ENCODE data around the gene LMF1. TPM values are rescaled to one million over a fixed set of nuclear protein-coding genes. Genes with fewer than 3 reads are reported as not detected.

LMF1 gene
- total RNA-seq, 1 donor from 2014 or later = 31.3 TPM

DNA sequence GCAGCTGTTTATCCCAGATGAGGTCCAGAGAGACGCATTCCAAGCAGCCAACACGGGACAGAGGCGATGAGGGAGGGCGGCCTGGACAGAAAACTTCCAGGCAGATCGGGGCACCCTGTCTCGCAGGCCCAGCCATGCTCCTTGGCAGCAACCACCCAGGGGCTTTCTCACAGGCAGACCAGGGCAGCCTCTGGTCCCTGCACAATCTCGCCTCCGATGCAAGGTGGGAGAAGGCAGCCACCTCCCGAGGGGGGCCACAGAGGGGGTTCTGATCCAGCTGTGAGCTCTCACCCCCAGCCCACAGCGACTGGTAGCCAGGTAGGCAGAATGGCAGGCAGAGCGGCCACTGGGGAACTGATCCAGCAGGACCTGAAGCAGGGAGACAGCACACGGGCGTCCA, 48.7 kb downstream of the LMF1 start:
- intact Hi-C loops (cut with DNase I) = no loop called here
- ATAC-seq = no peak
- no peak for DNase-seq (ENCODE audit: low spot score)

DNA sequence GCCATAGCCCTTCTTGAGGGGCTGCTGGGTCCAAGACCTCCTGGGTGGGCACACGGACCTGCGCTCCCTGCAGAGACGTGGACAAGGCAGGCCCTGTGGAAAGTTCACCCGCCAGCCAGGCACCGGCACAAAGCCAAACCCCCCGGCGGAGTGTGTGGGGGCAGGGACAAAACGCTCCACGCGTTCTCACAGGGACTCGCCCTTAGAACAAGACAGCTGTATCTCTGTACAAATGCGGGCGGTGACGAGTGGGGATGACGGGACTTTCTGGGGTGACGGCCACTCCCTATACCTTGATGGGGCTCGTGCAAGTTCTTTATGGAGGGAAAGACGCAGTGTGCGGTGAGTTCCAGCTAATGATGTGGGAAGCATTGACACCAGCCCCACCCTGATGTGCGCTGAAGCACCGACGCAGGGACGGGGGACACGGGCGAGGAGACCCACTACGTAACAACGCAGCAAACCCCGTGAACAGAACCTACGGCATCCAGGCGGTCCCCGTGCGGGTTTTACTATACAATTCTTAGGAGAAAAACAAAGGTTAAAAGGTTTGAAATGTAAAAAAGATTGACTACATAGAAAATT, 49.4 kb downstream of the LMF1 start:
- no peak for DNase-seq (ENCODE audit: low spot score)
- intact Hi-C loops (cut with DNase I) = no loop called here
- ATAC-seq = no peak

DNA sequence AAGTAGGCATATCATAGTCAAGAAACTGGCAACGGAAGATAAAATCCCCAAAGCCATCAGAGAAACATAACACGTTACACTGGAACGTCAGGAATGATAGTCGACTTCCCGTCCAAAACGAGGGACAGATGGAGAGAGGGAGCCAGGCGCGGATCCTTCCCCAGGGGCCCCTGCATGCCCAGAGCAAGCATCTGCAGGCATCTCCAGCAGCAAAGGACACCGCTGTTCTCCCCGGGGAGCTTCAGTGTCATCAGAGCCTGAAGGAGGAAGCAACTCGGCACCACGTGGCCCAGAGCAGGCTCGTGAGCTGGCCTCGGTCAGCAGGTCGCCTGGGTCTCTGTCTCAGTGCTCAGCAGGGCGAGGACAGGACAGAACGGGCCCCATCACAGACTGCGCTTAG, 50.1 kb downstream of the LMF1 start:
- DNase-seq (ENCODE audit: low spot score) = no peak
- peak; percentile 83 for ATAC-seq
- intact Hi-C loops (cut with DNase I) = no loop called here

DNA sequence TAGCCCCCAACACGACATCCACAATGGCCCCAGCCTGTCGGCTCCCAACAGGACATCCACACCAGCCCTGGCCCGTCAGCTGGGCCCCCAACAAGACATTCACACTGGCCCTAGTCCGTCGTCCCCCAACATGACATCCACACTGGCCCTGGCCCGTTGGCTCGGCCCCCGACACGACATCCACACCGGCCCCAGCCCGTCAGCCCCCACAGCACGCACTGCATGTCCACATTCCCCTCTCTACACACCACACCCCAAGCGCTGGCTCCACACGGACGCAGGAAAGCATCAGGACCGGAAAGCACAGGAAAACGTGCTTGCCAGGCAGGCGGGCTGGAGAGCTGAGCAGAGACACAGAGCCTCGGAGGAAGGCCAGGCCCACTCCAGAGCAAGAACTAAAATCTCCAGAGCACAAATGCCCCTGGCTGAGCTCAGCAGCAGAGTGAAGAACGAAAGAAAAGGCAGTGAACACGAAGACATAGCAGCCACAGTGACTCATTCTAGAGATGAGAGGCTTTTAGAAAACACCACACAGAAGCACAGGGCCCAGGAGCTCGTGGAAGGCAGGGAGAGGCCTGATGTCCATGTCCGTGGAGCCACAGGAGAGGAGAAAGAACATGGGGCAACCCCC, 50.6 kb downstream of the LMF1 start:
- intact Hi-C loops (cut with DNase I) = no loop called here
- DNase-seq (ENCODE audit: low spot score) = no peak
- ATAC-seq = peak; percentile 59

DNA sequence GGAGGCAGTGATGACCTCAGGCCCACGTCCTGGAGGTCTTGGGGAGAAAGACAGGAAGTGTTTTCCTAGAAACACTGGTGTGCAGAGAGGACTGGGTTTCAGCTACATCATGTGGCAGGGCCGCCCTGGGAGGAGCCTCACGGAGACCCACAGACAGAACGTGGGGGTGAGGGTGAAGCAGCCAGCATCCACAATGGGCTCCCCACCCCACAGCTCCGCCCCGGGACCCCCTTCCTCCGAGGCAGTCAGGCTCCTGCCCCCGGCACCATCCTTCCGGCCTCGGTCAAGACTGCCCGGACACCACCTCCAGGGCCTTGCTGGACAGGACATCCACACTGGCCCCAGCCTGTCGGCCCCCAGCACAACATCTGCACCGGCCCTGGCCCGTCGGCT, 51.1 kb downstream of the LMF1 start:
- ATAC-seq (peak; percentile 6), DNase-seq (ENCODE audit: low spot score) (no peak)
- intact Hi-C loops (cut with DNase I) = no loop called here

DNA sequence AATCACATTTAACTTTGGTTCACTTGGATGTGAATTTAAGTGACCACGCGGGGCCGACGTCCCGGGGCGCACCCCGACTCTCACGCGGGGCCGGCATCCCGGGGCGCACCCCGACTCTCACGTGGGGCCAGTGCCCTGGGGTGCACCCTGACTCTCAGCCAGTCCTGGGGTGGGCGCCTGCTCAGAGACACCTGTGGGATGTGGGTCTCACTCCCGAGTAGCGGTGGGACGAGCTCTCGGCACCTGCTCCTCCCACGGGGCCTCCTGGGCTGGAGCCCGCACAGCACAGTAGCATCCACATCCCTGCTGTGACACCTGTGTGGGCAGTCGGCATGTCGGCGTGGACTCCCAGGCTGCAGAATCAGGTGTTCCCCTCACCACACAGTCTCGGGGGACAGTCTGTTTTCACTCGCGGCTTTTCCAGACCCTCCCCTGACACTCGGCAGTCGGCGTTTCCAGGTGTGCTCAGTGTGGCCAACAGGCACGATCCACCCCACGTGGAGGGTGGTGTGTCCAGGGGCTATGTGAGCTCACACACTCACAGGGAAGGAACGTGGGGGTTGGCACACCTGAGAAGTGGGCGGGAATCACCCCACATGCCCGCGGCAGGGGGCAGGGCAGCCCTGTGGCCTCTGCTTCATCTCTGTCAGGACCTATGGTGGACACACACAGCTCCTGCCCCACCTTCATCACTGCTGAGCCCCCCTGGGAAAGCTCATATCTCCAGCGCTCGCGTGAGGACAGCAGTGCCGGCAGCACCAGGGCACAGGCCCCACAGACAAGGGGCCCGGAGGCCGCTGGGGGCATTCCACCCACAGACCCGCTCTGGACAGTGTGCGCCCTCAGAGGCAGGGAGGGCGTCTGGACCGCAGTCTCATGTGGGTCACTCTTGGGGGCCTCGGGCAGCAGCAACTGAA, 51.8 kb downstream of the LMF1 start:
- DNase-seq (ENCODE audit: low spot score) (no peak), ATAC-seq (no peak)
- intact Hi-C loops (cut with DNase I) = no loop called here

DNA sequence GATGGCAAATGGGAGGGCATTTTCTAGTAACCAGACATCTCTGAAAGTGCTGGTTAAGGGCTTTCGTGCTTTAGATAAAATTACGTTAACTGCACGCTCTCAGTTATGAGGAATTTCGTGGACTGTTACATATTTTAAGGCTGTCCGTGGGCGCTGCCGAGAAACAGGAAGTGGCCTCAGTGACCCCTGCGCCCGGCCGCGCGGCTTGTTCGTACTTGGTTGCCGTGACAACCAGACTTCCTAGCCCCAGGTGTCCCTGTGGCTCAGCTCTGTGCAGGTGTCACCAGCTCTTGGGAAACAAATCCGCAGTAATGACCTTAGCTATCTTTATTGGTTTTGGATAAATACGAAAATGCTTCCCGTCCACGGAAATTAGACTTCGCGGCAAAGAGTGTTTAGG, 52.7 kb downstream of the LMF1 start:
- intact Hi-C loops (cut with DNase I) = no loop called here

DNA sequence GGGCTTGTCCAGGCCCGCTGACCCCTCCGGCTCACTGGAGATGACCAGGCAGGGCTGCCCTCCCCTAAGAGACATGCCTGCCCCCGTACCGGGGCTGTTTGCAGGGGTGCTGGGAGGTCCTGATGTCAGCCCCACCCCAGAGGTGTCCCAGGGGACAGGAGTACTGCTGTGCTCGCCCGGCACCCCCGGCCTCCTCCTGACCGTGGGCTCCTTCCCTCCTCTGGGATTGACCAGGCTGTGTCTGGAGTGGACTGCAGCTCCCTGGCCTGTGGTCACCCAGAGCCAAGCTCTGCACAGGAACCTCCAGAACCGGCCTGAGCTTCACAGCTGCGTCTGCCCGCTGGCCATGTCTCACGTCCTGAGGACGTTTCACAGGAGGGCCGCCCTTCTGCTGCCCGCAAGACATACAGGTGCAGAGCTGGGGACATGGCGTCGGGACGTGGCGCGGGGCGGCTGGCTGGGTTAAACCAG, 53.2 kb downstream of the LMF1 start:
- DNase-seq (ENCODE audit: low spot score) = no peak
- intact Hi-C loops (cut with DNase I) = no loop called here
- no peak for ATAC-seq

More for the DNA sequence above, 52.7 kb downstream of the LMF1 start:
- DNase-seq (ENCODE audit: low spot score) = no peak
- ATAC-seq = peak; percentile 32

DNA sequence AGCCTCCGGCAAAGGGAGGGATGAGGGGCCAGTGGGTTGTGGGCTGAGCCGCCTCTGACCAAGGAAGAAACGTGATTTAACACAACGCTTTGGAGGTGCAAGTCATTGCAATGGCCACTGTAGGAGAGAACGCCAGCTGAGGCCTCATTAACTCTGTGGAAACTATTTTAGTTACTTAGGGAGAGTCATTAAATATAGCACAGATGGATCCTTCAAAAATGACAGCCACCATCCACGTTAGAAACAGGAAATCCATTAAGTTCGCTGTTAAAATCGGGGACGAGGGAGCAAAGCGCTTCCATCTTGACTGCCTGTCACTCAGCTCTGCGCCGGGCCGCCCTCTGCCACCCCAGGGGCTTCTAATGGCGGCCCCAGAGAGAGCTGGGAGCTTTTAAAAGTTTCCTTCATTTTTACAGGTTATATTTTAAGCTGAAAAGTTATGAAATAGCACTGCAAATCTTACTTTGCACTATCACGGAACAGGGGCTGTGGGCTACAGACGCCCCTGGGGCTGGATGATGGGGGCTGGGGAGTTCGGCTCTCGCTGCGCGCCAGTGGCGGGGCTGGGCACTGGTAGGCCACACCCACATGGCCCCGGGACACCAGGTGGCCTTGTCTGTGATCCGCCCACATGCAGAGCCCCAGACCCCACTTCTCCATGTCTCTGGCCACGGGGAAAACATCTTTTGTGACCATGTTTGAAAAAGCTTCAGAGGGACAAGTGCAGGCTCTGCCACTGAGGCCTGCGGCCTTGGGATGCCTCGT, 54.6 kb downstream of the LMF1 start:
- intact Hi-C loops (cut with DNase I) = no loop called here
- no peak for ATAC-seq
- DNase-seq (ENCODE audit: low spot score) = no peak

DNA sequence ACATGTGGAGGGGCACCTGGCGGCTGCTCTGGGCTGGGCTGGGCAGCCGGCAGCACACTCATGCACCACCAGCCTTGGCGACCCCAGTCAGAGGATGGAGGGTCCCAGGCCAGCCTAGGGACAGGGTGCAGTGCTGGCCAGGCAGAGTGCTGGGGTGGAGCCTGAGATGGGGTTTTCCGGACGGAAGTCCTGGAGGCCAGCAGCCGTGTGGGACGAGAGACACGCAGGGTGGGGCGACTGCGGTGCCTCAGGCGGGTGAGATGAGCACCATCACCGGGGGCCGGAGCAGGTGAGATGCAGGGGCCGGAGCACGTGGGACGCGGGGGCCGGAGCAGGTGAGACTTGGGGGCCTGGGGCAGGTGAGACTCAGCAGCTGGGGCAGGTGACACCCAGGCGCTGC, 55.2 kb downstream of the LMF1 start:
- DNase-seq (ENCODE audit: low spot score) = no peak
- intact Hi-C loops (cut with DNase I) = loop anchor here (1.0 kb wide), 1 partner anchor 100 kb away; no protein-coding TSS in a partner anchor
- no peak for ATAC-seq

DNA sequence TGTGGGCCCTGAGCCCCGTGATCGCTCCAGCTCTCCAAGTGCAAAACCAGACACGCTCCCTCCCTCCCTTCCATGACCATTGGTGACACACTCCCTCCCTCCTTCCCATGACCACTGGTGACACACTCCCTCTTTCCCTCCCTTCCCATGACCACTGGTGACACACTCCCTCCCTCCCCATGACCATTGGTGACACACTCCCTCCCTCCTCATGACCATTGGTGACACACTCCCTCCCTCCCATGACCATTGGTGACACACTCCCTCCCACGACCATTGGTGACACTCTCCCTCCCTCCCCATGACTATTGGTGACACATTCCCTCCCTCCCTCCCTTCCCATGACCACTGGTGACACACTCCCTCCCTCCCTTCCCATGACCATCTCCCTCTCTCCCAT, 56.3 kb downstream of the LMF1 start:
- intact Hi-C loops (cut with DNase I) = no loop called here
- ATAC-seq = peak; percentile 27
- DNase-seq (ENCODE audit: low spot score) = no peak

DNA sequence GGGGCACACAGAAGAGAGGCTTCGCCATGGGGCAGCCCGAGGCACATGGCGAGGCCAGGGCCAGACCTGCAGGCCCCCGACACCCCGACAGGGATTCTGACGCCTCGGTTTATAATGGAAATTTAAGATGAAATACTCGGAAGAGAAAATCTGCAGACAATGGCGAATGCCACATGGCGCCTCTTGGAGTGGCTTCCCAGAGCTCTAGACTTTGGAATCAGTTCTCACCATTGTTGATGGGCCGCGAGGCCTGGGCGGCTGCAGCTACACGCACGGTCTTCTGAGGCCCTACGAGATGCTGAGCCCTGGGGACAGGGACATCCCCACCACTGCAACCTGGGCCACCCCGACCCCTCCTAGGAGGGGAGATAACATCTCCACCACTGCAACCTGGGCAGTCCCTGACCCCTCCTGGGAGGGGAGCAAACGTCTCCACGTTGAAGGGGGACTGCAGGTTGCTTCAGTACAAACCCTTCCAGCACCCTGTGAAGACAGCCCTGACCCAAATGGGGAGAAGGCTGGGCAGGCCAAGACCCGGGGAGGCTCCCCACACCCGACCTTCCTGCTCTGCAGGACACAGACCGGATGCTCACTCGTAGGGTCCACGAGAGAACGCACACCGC, 56.9 kb downstream of the LMF1 start:
- intact Hi-C loops (cut with DNase I) = no loop called here
- DNase-seq (ENCODE audit: low spot score) (no peak), ATAC-seq (no peak)

DNA sequence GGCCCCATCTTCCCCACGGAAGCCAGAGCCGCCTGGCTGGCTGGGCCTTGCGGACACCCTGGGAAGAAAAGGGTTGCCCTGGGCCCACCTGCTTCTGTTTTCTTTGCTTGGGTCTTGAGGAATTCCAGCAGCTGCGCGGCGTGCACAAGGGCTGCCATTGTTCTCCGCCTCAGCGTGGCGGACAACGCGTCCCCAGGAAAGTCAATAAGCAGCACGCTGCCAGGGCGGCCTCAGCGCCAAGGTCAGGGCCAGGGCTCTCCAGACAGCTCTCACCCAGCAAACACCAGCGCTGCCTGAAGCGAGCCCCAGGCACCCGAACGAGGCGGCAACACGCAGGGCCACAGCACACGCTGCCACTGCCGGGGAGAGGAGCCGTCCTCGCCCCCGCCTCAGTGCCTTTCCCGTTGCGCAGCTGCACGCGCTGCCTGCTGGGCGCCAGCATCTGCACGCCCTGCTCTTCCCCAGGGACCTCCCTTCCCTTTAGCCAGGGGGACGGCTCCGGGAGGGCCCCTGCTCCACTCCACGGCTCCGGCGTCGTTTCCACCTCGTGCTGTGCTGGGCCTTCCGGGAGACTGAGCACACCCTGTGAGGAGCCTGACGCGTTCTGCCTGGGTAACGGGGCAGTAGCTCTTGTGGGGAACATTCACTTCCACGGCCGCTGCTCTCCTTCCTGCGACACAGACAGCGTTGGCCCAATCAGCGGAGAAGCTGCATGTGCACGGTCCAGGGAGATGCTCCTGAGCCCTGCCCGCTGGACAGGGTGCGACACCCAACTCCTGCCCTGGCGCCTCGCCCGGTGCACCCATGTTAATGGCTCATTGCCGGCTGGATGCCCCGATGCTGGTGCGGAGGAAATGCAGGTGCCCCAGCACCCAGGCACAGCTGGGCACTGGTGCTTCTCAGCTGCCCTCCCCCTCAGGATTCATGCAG, 57.8 kb downstream of the LMF1 start:
- intact Hi-C loops (cut with DNase I) = no loop called here
- ATAC-seq (peak; percentile 84), DNase-seq (ENCODE audit: low spot score) (no peak)

DNA sequence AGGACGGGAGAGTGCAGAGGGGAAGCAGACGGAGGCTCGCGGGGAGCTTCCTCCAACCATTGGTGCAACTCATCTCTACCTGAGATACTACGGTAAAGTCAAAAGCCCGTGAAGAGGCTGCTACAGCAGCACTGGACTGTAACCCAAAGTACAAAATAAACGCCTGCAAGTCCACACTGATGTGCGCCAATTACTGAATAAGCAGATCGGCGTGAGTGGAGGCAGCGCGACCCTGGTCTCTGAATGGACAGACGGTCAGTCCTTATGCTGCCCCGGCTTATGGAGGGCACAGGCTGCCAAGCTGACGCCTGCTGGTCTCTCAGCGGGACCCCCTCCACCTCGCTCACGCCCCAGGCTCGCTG, 58.5 kb downstream of the LMF1 start:
- DNase-seq (ENCODE audit: low spot score) (no peak), ATAC-seq (no peak)
- intact Hi-C loops (cut with DNase I) = no loop called here

DNA sequence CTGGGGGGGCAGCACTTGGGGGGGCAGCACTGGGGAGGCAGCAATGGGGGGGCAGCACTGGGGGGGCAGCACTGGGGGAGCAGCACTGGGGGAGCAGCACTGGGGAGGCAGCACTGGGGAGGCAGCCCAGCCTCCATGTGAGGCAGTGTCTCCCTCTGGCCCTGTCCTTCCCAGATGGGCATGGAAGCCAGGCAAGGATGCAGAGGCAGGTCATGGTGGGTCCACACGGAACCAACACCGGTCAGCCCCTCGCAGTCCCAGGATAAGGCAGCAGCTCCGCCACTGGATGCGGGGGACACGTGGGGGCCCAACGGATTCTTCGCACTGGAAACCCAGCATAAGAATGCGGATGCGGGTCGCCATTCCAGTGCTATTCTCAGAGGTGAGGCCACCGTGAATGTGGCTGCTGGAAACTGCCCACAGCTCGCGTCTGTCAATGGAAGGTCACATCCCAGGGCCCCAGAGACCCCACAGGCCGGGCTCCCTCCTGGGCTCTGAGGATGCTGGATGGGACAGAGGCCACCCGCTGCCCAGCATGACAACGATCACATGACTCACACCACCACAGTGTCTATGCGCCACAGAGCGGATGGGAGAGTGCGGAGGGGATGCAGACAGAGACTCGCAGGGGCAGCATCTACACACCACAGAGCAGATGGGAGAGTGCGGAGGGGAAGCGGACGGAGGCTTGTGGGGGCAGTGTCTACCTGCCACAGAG, 59.0 kb downstream of the LMF1 start:
- ATAC-seq (no peak), DNase-seq (ENCODE audit: low spot score) (no peak)
- intact Hi-C loops (cut with DNase I) = no loop called here

DNA sequence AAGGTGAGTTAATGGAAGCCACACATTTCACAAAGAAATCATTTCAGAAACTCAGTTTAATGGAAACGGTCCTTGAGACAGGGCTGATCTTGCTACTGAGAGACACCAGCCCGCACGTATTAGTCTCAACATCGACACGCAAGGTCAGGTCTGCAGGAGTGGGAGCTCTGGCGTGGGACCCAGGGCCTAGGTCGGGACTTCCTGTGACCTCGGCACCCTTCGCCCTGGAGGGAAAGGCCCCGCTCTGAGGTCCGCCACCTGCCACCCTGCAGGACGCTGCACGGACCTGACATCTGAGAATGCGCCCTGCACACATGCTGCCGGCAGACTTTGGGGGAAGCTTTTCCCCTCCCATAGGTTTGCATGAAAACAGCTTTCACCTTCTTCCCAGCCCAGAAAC, 59.7 kb downstream of the LMF1 start:
- no peak for ATAC-seq
- intact Hi-C loops (cut with DNase I) = no loop called here
- DNase-seq (ENCODE audit: low spot score) = no peak

DNA sequence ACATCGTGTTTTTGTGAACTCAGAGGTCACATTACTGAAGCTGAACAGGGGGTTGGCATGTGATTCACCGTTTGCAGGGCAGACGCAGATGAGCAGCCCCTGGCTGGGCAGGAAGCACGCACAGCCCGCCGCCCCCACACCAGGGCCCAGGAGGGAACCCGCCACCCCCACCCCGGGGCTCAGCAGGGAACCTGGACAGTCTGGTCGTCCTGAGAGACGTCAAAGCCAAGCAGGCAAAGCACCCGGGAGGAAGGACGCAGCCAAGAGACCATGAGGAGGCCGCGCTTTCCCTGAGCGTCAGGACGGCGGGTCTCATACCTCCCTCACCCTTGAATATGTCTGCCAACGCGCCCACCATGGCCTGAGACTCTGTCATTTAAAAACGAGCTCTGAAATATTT, 60.6 kb downstream of the LMF1 start:
- DNase-seq (ENCODE audit: low spot score) = no peak
- intact Hi-C loops (cut with DNase I) = no loop called here
- no peak for ATAC-seq
